ENCODE measurements around the gene KCNH8.

KCNH8 gene

DNA sequence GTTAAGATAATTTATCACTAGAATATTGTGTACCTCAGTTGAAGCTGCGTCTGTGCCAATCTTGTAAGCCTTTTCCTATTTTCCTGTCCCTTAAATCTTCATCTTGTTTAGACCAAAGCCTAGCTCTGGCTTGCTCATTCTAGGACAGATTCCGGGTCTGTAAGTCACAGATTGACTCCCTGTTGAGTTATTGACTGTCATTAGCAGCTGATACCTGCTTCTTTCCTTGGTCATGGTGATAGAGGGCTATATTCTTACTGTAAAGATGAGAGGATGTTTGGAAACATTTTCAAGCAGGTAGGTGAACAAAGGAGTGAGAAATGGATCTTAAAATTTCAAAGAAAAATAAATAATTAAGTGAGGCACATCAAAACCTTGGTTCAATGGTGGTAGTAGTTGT, 200.2 kb downstream of the KCNH8 start:
- TF ChIP-seq GATA2 (IDR thresholded peaks at IDR 0.05; ENCODE audit: low read depth, low read length) (no peak), GATA3 (IDR thresholded peaks at IDR 0.05; ENCODE audit: low read depth, low read length) (no peak)

DNA sequence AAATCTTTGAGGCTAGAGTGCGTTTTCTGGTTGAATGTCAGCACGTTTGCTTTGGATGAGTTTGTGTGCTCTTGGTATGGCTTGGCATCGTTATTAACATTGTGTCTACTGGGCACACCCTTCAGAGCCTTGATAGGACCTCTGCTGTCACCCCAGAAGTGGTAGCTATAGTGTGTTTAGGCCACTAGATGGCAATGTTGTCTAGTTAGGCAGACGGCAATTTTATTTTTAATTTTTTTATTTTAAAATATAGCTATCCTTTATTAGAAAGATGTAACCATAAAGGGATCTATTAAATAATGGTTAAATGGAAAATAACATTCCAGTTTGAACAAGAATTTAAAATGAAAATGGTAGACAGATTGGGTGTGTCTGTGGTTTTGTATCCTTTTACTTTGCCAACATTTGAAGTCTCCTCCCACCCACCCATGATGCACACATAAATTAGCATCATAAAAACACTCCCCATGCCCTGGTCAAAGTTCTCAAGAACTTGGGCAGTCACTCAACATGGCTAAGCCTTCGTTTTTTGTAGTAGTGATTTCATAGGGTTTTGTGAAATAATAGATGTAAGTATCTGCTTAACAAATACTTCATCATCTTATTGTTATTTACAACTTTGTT, 200.7 kb downstream of the KCNH8 start:
- no peak for TF ChIP-seq GATA3 (IDR thresholded peaks at IDR 0.05; ENCODE audit: low read depth, low read length)
- no peak for TF ChIP-seq GATA2 (IDR thresholded peaks at IDR 0.05; ENCODE audit: low read depth, low read length)

DNA sequence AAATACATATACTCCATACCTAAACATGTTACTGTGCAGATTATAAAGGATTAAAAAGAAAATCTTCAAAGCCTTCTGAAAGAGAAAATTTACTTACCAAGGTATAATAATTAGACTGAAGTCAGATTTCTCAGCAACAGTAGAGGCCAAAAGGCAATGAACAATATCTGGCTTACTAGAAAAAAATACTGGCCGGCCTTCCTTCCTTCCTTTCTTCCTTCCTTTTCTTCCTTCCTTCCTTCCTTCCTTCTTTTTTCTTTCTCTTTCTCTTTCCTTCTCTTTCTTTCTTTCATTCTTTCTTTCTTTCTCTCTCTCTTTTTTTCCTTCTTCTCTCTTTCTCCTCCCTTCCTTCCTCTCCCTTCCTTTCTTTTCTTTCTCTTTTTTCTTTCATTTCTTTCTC, 209.6 kb downstream of the KCNH8 start:
- TF ChIP-seq GATA2 (IDR thresholded peaks at IDR 0.05; ENCODE audit: low read depth, low read length) (no peak), GATA3 (IDR thresholded peaks at IDR 0.05; ENCODE audit: low read depth, low read length) (no peak)

DNA sequence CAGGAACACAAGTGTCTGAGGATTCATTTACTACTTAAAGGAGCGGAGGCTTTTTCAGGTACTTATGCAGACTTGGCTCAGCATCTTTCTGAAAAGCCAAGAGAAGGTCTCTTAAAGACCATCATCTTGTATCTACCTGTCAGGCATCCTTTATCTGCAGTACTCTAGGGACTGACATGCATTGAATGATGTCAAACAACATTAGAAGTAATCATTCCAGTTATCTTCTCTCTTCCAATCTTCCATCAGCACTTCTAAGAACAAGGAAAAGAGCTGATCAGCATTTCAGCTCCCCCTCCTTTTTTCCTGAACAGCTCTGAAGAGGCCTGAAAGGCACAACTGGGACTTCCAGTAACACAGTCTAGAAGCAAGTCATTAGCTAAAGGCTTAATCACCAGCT, 214.8 kb downstream of the KCNH8 start:
- TF ChIP-seq GATA3 (IDR thresholded peaks at IDR 0.05; ENCODE audit: low read depth, low read length) (no peak), GATA2 (IDR thresholded peaks at IDR 0.05; ENCODE audit: low read depth, low read length) (no peak)

DNA sequence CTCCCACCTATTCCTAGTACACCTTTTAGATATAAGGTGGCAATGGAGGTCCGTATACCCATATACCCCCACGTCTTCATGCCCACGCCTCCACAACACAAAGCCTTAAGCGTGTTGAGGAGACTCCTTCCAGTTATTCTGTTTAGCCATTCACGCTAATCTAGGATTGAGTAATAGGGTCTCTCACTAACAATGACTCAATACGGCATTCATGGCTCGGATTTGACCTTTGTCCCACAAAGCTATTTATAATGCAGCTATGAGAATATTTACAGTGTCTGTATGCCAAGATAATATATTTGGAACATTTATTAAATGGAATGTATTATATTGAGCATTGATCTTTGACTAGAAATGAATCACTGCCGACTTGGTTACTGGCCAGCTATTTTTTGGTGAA, 215.8 kb downstream of the KCNH8 start:
- TF ChIP-seq GATA2 (IDR thresholded peaks at IDR 0.05; ENCODE audit: low read depth, low read length) (no peak), GATA3 (IDR thresholded peaks at IDR 0.05; ENCODE audit: low read depth, low read length) (no peak)

DNA sequence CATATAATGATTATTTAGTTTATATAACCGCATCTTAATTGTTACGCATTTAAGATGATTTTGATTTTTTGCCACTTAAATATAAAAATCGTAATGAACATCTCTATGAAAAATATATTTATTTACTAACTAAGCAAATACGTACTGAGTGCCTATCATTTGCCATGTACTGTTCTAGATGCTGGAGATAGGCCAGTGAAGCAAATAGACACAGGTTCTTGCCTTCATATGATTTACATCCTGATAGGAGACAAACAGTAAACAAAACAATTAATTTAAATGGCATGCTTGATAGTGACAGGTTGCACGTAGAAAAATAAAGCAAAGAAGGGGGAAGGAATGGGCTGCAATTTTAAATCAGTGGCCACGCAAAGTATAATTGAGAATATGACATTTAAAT, 217.2 kb downstream of the KCNH8 start:
- no peak for TF ChIP-seq GATA2 (IDR thresholded peaks at IDR 0.05; ENCODE audit: low read depth, low read length)
- no peak for TF ChIP-seq GATA3 (IDR thresholded peaks at IDR 0.05; ENCODE audit: low read depth, low read length)

DNA sequence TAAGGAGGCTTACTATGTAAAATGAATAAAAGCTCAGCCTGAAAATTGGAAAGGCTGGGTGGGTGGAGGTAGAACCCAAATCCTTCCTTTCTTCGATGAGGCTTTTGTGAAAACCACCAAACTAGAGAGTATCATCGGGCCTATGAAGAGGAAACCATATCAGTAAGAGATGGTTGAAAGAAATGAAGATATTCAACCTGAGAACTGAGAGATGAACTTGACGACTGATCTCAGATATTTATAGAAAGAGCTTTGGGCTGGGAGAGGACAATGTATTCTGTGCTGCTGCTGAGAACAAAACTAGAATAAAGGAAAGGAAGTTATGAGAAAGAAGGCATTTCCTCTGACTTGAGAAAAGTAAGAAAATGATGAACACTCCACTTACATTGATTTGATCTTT, 236.6 kb downstream of the KCNH8 start:
- TF ChIP-seq GATA2 (IDR thresholded peaks at IDR 0.05; ENCODE audit: low read depth, low read length) (no peak), GATA3 (IDR thresholded peaks at IDR 0.05; ENCODE audit: low read depth, low read length) (no peak)

DNA sequence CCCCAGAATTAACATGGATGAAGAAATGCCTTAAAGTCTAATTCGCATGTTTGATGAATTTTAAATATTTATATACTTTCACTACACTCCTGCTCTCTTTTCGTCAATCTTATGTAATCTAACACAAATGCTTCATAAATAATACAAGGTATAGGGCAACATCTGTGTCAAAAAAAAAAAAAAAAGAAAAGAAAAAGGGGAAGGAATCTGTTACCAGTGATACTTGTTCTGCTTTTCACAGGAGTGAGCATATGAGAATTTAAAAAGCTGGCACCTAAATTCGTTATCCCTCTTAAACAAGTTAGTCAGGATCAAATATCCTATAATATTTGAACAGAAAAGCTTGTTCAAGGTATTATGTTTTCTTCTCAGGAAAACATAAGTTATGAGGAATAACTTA, 243.8 kb downstream of the KCNH8 start:
- TF ChIP-seq GATA2 (IDR thresholded peaks at IDR 0.05; ENCODE audit: low read depth, low read length) (no peak), GATA3 (IDR thresholded peaks at IDR 0.05; ENCODE audit: low read depth, low read length) (no peak)

DNA sequence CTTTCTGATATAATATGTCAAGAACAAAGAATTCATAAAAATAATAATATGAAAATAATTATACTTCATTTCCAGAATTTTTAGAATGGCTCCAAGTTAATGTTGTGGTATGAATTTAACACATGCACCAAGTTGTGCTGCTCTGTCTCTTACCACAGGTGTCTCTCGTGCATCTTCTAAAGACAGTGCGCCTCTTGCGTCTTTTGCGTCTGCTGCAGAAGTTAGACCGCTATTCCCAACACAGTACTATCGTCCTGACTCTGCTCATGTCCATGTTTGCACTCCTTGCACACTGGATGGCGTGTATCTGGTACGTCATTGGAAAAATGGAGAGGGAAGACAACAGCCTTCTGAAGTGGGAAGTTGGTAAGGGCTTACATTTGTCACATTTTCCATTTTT, 246.6 kb downstream of the KCNH8 start:
- no peak for TF ChIP-seq GATA3 (IDR thresholded peaks at IDR 0.05; ENCODE audit: low read depth, low read length)
- no peak for TF ChIP-seq GATA2 (IDR thresholded peaks at IDR 0.05; ENCODE audit: low read depth, low read length)

DNA sequence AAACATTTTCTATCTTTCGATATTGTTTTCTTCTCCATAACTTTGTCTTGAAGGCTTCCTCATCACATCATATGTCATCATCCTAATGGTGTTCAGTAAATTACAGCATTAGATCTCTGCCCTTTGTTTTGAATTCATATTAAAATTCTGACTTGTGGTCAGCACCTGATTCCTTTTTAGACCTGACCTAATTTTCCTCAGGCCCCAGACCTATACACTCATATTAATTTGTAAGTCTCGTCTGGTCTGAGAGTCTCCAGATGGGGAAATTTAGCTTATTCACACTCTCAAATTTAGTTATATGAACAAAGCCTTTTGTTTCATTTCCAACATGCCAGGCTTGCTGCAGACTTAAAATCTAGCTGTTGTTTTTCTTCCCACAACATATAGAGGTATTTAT, 248.4 kb downstream of the KCNH8 start:
- TF ChIP-seq GATA3 (IDR thresholded peaks at IDR 0.05; ENCODE audit: low read depth, low read length) (no peak), GATA2 (IDR thresholded peaks at IDR 0.05; ENCODE audit: low read depth, low read length) (no peak)

DNA sequence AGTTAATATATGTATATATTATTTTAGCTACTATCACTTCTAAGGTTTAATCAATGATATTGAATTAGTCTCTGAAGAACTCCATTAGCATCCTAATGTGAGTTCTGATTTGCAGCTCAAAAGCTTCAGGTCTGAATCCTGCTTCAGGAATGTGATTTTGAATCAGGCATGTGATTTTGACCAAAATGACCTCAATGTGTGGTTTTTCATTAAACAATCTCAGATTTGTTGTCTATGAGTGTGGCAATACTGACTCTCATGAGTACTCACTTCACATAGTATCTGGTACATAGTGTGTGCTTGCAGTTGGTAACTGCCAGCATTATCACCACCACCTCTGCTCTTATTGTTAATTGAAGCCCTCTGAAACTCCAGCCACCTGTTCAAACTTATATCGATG, 251.0 kb downstream of the KCNH8 start:
- TF ChIP-seq GATA3 (IDR thresholded peaks at IDR 0.05; ENCODE audit: low read depth, low read length) (no peak), GATA2 (IDR thresholded peaks at IDR 0.05; ENCODE audit: low read depth, low read length) (no peak)

DNA sequence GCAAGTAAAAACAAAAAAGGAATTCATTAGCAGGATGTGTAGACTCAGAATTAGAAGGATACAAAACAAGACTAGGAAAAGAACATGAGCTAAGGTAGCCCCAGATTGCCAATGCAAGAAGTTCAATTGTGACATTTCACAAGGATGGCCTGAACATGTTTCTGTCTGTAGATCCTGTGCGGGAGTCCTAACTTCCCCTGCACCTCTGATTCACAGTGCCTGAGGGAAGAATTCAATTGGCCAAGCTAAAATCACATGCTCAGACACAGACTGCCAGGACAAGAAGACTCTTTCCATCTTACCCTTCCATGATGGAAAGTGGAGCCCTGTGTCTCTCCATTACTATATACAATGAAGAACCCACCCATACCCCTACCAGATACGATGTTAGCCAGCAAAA, 251.5 kb downstream of the KCNH8 start:
- no peak for TF ChIP-seq GATA3 (IDR thresholded peaks at IDR 0.05; ENCODE audit: low read depth, low read length)
- no peak for TF ChIP-seq GATA2 (IDR thresholded peaks at IDR 0.05; ENCODE audit: low read depth, low read length)

DNA sequence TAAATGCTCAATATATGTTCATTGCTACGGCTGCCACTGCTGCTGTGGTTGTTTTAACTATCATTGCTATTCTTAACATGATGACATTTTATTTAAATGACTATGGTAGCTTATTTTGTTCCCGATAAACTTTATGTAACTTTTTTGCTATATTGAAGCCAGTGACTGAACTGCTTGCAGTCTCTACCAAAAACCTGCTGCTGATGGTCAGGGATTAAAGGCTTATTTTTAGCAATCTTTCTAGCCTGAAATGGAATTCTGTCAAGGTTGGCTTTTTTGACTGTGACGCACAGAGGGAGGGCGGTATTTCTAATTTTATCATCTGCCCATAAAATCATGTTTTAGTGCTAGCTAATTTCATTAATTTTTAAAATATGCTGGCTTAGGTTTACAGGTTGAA, 271.8 kb downstream of the KCNH8 start:
- no peak for TF ChIP-seq GATA3 (IDR thresholded peaks at IDR 0.05; ENCODE audit: low read depth, low read length)
- TF ChIP-seq GATA2 (IDR thresholded peaks at IDR 0.05; ENCODE audit: low read depth, low read length) = no peak

DNA sequence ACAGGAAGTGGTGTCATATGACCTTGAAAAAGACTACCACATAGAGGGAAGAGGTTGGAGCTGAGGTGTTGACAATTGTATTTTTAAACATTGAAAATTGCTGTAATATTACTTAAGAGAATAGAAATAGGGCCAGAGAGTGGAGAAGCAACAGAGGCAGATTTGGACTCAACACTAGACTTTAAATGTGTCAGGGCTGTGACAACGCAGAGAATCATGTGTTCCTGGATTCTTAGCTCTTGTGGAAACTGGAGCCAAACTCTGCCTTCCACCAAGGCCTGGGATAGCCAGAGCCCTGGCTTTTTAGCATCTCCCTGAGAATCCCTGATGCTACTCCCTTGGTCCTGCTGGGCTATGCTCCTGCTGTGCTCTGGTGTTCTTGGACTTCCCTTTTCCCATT, 277.5 kb downstream of the KCNH8 start:
- no peak for TF ChIP-seq GATA3 (IDR thresholded peaks at IDR 0.05; ENCODE audit: low read depth, low read length)
- TF ChIP-seq GATA2 (IDR thresholded peaks at IDR 0.05; ENCODE audit: low read depth, low read length) = no peak

DNA sequence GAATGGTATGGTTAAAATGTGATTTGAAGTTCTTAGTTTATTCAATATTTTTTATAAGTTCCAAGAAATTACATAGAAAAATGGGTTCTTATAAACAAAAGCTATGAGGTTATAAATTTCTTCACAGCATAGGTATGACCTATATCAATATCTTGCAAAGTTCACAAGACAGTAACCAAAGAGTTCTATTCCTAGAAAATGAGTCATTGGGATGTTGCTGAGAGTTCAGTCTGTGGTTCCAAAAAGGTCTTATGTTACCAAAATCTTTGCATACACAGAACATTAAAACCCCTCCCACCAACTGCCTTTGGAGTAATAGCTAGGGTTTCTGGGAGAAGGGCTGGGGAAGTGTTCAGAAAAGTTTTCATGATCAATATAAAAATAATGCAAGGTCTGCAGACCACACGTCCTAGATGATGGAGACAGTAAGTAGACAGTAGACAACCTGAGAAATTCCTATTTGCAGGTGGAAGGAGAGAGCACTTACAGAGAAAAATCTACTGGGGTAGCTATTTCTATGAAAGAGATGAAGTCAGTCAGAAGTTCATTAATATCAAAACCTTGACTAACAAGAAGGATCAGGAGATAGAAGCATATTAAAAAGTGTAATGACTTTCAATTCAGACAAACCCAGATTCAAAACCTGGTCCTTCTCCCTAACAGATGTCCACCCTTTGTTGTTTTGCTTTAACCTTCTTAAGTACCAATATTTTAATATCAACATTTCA, 279.3 kb downstream of the KCNH8 start:
- TF ChIP-seq GATA2 (IDR thresholded peaks at IDR 0.05; ENCODE audit: low read depth, low read length) (no peak), GATA3 (IDR thresholded peaks at IDR 0.05; ENCODE audit: low read depth, low read length) (no peak)

Measured in SH-SY5Y (cell line).